NCI-H2196 treated with DMSO at 0.1 percent for 48 hours (cell line): Measurements from ENCODE around the gene ZNF558.
"Not testable (repeated sequence)": the region's sequence is repeated elsewhere in the genome, so short reads cannot be mapped to it uniquely, and the experiment has no call there.

ENCODE experiments used
- DNase-seq: peaks from one replicate; lab custom pipeline; 2025; ENCODE audit not compliant: unreplicated experiment; lab: John Stamatoyannopoulos, UW

ZNF558 gene

GRCh38 chr19:8806661-8807060 is 25.4 kb downstream of the ZNF558 start:
- DNase-seq, result no peak

DNA sequence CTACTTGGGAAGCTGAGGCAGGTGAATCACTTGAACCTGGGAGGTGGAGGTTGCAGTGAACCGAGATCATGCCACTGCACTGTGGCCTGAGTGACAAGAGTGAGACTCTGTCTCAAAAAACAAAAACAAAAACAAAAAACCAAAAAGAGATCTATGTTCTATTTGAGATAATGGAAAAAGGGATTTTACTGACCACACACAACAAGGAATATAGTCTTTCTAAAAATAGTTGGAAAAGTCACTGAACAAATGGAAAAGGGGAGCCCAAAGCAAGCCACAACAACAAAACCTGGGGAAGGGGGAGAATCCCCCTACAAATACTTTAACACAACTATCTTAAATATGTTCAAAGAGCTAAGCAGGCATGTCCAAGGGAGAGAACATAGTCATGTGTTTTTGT is 37.3 kb downstream of the ZNF558 start:
- no peak for DNase-seq

DNA sequence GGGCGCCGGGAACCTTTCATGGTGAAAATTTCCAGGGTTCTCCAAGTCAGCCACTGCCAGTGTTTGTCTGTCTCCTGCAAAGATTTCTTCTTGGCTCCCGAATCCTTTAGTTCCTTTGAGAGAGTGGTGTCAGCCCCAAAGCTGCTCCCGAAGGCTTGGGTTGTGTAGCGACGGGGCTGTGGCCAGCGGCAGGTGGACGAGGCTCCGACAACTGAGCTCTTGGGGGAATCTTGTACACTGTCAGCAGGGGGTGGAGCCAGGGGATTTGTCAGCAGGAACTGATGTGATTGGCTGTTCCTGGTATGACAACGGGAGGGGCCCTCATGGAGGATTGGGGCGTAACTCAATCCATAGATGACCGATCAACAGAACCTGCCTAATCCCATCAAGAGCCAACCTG is 58.5 kb downstream of the ZNF558 start:
- DNase-seq, result not testable (repeated sequence)

- not testable (repeated sequence) for DNase-seq
These were observed 62.8 kb downstream of the ZNF558 start for GRCh38 chr19:8769265-8769664.

DNA sequence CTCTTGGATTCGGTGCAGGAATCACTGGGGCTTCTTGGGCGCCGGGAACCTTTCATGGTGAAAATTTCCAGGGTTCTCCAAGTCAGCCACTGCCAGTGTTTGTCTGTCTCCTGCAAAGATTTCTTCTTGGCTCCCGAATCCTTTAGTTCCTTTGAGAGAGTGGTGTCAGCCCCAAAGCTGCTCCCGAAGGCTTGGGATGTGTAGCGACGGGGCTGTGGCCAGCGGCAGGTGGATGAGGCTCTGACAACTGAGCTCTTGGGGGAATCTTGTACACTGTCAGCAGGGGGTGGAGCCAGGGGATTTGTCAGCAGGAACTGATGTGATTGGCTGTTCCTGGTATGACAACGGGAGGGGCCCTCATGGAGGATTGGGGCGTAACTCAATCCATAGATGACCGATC is 64.8 kb downstream of the ZNF558 start:
- not testable (repeated sequence) for DNase-seq
